ENCODE results near the gene TMEM125.

The TMEM125 gene

GRCh38 chr1:43314233-43314632 lies 44.5 kb downstream of the TMEM125 start:
- no peak for DNase-seq

DNA sequence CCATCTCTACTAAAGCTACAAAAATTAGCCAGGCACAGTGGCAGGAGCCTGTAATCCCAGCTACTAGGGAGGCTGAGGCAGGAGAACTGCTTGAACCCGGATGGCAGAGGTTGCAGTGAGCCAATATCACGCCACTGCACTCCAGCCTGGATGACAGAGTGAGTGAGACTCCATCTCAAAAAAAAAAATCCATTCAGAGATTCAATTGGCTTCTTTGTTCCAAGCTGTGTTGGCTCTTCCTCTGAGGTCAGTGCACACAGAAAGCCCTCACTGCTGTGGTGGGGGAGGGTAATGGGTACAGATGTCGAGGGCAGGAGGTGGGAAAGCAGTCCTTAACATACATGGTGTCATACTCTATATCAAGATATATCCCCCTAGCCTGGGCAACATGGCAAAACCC lies 45.7 kb downstream of the TMEM125 start:
- DNase-seq: no peak

DNA sequence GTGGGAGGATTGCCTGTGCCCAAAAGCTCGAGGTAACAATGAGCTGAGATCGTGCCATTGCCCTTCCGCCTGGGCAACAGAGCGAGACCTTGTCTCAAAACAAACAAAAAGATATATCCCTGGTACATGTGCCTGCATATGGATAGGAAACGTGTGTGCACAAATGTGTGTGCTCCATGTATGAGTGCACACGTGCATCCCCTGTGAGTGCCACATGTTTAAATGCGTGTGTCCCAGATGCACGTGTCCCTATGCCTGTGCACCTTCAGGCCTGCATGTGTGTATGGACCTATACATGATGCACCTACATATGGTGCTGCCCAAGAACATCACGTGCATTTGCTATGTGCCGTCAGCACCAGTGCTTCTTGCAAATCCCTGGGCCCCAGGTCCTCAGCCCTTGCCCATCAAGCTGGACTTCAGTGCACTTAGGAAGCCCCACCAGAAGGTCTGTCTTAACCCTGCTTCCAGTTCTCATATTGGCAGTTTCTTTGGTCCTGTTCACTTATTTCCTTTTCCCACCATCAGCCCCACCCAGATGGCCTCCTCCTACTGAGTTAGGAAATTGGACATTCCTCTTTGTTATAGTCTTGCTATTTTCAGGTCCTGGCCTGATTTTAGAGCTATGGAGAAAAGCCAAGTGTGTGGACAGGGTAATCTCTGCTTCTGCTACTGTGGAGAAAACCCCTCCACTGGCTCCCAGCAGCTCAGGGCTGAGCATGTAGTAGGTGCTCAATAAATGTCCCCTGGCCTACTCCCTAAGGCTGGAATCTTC lies 46.4 kb downstream of the TMEM125 start:
- no peak for DNase-seq

DNA sequence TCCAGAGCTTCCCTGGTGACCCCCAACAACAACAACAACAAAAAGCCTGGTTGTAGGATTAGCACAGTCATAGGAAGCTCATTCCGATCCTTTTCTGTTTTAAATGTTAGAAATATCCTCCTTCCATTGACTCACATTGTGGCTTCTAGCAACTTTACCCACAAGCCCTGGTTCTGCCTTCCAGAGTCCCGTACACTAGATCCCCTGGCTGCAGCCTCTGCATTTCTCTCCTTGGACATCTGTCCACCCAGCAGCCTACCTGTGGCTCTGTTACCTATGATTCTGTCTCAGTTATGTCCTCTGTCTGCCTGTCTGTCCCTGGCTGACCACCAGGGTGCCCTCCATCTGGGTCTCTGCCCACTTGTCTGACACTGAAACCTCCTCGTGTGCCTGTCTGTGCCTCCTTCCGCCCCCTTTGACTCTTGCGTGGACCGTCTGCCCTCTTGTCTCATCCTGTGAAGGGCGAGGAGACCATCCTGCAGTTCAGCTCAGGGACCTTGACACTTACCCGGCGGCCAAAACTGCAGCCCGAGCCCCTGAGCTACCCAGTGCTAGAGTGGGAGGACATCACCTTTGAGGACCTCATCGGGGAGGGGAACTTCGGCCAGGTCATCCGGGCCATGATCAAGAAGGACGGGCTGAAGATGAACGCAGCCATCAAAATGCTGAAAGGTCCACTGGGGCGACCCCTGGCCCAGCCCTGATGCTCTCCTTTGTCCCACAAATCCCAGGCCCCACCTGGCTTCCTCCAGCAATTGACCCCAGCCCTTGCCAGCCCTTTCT lies 47.1 kb downstream of the TMEM125 start:
- no peak for DNase-seq

DNA sequence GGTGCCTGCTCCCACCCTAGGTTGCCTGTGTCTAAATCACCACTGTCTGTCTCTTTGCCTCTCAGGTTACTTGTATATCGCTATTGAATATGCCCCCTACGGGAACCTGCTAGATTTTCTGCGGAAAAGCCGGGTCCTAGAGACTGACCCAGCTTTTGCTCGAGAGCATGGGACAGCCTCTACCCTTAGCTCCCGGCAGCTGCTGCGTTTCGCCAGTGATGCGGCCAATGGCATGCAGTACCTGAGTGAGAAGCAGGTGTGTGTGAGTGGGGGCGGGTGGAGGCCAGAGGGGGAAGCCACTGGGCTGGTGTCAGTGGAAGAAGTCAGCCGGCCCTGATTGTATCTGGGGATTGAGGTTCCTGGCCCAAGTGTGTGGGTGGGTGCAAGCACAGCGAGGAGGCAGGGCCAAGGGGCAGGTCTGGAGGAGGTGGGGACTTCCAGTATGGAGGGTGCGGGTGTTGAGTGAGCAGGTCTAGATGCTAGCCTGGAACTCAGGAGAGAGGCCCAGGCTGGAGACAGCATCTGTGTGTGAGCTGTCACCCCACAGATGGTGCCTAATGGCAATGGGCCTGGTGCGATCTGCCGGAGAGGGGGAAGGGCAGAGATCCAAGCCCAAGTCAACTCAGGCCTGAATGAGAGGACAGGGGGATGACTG lies 48.2 kb downstream of the TMEM125 start:
- DNase-seq: no peak

DNA sequence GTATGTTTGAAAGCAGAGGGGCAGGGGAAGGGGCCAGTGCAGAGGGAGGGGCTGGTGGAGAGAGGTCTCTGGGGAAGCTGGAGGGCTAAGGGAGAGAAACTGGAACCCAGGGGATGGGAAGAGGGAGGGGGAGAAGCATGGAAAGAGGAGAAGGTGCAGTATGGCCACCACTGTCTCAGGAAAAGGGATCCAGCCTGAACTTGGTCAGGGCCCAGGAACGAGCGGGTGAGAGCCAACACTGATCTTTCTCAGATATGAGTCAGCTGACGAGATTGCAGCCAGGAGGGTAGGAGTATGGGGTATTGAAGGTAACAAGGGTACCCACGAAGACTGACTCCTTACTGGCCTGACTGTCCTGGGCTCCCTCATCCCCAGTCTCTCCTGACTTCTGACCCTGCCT lies 49.0 kb downstream of the TMEM125 start:
- no peak for DNase-seq

- no peak for DNase-seq
These were observed 49.5 kb downstream of the TMEM125 start for GRCh38 chr1:43319288-43319687.

DNA sequence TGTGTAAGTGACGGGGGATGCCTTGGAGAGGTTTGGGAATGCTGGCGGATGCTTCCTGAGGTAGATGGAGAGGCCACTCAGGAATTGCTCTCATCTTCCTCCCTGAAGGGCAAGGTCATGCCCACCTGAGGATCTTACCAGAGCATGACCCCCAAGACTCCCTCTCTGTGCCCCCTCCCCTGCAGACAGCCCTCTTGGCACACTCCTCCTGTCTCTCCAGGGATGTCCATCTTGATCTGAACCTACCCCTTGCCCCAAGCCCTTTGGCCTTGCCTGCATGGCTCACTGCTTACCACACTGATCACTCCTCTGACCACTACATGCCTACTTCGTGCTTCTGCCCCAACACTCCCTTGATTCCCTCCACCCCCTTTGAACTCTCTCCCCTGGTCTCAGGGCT lies 50.0 kb downstream of the TMEM125 start:
- DNase-seq: no peak

- no peak for DNase-seq
These were observed 51.6 kb downstream of the TMEM125 start for GRCh38 chr1:43321331-43321891.

DNA sequence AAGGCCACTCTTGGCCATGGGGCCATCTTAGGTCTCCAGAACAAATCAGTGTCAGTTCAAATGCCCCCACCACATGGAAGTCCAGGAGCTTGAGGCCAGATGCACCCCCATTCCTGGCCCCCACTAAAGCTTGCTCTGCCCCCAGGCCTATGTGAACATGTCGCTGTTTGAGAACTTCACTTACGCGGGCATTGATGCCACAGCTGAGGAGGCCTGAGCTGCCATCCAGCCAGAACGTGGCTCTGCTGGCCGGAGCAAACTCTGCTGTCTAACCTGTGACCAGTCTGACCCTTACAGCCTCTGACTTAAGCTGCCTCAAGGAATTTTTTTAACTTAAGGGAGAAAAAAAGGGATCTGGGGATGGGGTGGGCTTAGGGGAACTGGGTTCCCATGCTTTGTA lies 52.7 kb downstream of the TMEM125 start:
- no peak for DNase-seq

Measured in KG1 (cell line).